ENCODE results near the gene BIN1. TPM values are rescaled to one million over a fixed set of nuclear protein-coding genes. Genes with fewer than 3 reads are reported as not detected.

Gene BIN1
- total RNA-seq, 1 experiment from 2014 or later, result 58.6 TPM

GRCh38 chr2:127089478-127090235 is 17.3 kb downstream of the BIN1 start:
- no peak for ATAC-seq
- TF ChIP-seq REST (IDR thresholded peaks at IDR 0.05; ENCODE audit: insufficient read depth in 1 of 2, low read depth in 2 of 2, low read length in 1 of 2) (no peak), CTCF (IDR thresholded peaks at IDR 0.05) (no peak), POLR2AphosphoS5 (IDR thresholded peaks at IDR 0.05; ENCODE audit: low read depth, low read length) (no peak), TCF7L2 (IDR thresholded peaks at IDR 0.05; ENCODE audit: low read depth, low read length) (no peak), SIN3A (IDR thresholded peaks at IDR 0.05; ENCODE audit: borderline replicate concordance, insufficient read depth, low read depth, low read length) (no peak)
- Histone ChIP-seq H3K4me3 (ENCODE audit: low read depth in 2 of 2, low read length in 2 of 2) (no peak overlapping the region), H3K4me1 (ENCODE audit: control insufficient read depth, insufficient read depth, low read length) (peaks cover 37% of the 10 kb centered on the region), H3K27me3 (ENCODE audit: control insufficient read depth, insufficient read depth, low read length) (no peaks in the 10 kb centered on the region), H3K27ac (ENCODE audit: low read length) (no peak overlapping the region), H3K36me3 (ENCODE audit: control insufficient read depth, insufficient read depth, low read length) (no peaks in the 10 kb centered on the region), H3K9me3 (ENCODE audit: control insufficient read depth, insufficient read depth, low read depth, low read length) (no peaks in the 10 kb centered on the region)
- POLR2A ChIA-PET, result no interaction called here
- no TSS peak for BruUV-seq (replicated peaks)
- CTCF ChIA-PET, result no interaction called here
- in situ Hi-C loops (cut with HindIII; ENCODE audit: low pct_unique_long_range_greater_than_20kb, low sequenced_read_pairs), result no loop called here
- DNase-seq (ENCODE audit: low read depth, low spot score), result no peak
- intact Hi-C loops (cut with micrococcal nuclease; ENCODE audit: unreplicated experiment), result no loop called here

GRCh38 chr2:127088706-127089105 is 18.2 kb downstream of the BIN1 start:
- in situ Hi-C loops (cut with HindIII; ENCODE audit: low pct_unique_long_range_greater_than_20kb, low sequenced_read_pairs) (no loop called here), intact Hi-C loops (cut with micrococcal nuclease; ENCODE audit: unreplicated experiment) (no loop called here)
- ChIA-PET CTCF (no interaction called here), POLR2A (no interaction called here)
- no TSS peak for BruUV-seq (replicated peaks)
- ATAC-seq (no peak), DNase-seq (ENCODE audit: low read depth, low spot score) (no peak)
- TF ChIP-seq POLR2AphosphoS5 (IDR thresholded peaks at IDR 0.05; ENCODE audit: low read depth, low read length) (no peak), REST (IDR thresholded peaks at IDR 0.05; ENCODE audit: insufficient read depth in 1 of 2, low read depth in 2 of 2, low read length in 1 of 2) (no peak), SIN3A (IDR thresholded peaks at IDR 0.05; ENCODE audit: borderline replicate concordance, insufficient read depth, low read depth, low read length) (no peak), TCF7L2 (IDR thresholded peaks at IDR 0.05; ENCODE audit: low read depth, low read length) (no peak)
- H3K27ac ChIP-seq (ENCODE audit: low read length), result no peak overlapping the region
- H3K4me3 ChIP-seq (ENCODE audit: low read depth in 2 of 2, low read length in 2 of 2), result no peak overlapping the region
- no peaks in the 10 kb centered on the region for H3K9me3 ChIP-seq (ENCODE audit: control insufficient read depth, insufficient read depth, low read depth, low read length)
- H3K4me1 ChIP-seq (ENCODE audit: control insufficient read depth, insufficient read depth, low read length), result peaks cover 46% of the 10 kb centered on the region
- H3K27me3 ChIP-seq (ENCODE audit: control insufficient read depth, insufficient read depth, low read length), result no peaks in the 10 kb centered on the region
- H3K36me3 ChIP-seq (ENCODE audit: control insufficient read depth, insufficient read depth, low read length), result no peaks in the 10 kb centered on the region

Data from Panc1 (cell line).